GM23338 (cell line): ENCODE measurements around the gene TFIP11. TPM values are rescaled to one million over a fixed set of nuclear protein-coding genes. Genes with fewer than 3 reads are reported as not detected.

Experiments used
- ATAC-seq: fragments of 200-7000 bp; cut with Tn5 transposase; 3 replicates; pipeline ENCODE4 v1.9.1; 2020
- DNase-seq: peaks from one replicate; pipeline ENCODE4 v3.0.0-alpha.2; 2015; ENCODE audit warnings: low spot score
- H2AFZ ChIP-seq: fragments of 200-600 bp; sonication (generic); 2 replicates; pipeline ENCODE4 v1.8.0; 2016; ENCODE audit warnings: antibody characterized with exemption, mild to moderate bottlenecking, moderate library complexity
- H3F3A ChIP-seq: fragments of 200-600 bp; sonication (generic); replicated peaks from 2 replicates; pipeline ENCODE4 v1.8.0; 2017; ENCODE audit warnings: antibody characterized with exemption, mixed run types, low read depth
- H3K27ac ChIP-seq: fragments of 200-600 bp; sonication (generic); 2 replicates; pipeline ENCODE4 v1.6.1; 2016; ENCODE audit warnings: low read depth
- H3K27me3 ChIP-seq: fragments of 200-600 bp; sonication (generic); 2 replicates; pipeline ENCODE4 v1.8.0; 2016; ENCODE audit warnings: mild to moderate bottlenecking, mixed run types, moderate library complexity; ENCODE audit not compliant: insufficient read depth
- H3K36me3 ChIP-seq: fragments of 200-600 bp; sonication (generic); 2 replicates; pipeline ENCODE4 v1.8.0; 2016; ENCODE audit warnings: mild to moderate bottlenecking; ENCODE audit not compliant: insufficient read depth
- H3K4me1 ChIP-seq: fragments of 200-600 bp; sonication (generic); 2 replicates; pipeline ENCODE4 v1.8.0; 2016; ENCODE audit warnings: mild to moderate bottlenecking, moderate library complexity; ENCODE audit not compliant: insufficient read depth
- H3K4me2 ChIP-seq: fragments of 200-600 bp; sonication (generic); 2 replicates; pipeline ENCODE4 v1.7.1; 2017; ENCODE audit warnings: mixed run types
- H3K4me3 ChIP-seq: fragments of 200-600 bp; sonication (generic); 2 replicates; pipeline ENCODE4 v1.6.1; 2016; ENCODE audit warnings: mixed run types
- H3K79me2 ChIP-seq: fragments of 200-600 bp; sonication (generic); replicated peaks from 2 replicates; pipeline ENCODE4 v1.8.0; 2017; ENCODE audit warnings: mild to moderate bottlenecking; ENCODE audit not compliant: insufficient read depth
- H3K9me2 ChIP-seq: fragments of 200-600 bp; sonication (generic); 2 replicates; pipeline ENCODE4 v1.8.0; 2017; ENCODE audit not compliant: insufficient read depth
- H4K20me1 ChIP-seq: fragments of 200-600 bp; sonication (generic); replicated peaks from 2 replicates; pipeline ENCODE4 v1.8.0; 2017; ENCODE audit warnings: mild to moderate bottlenecking; ENCODE audit not compliant: insufficient read depth
- H3K27ac Mint-ChIP-seq: 2 replicates; pipeline ENCODE4 v1.8.0; 2020; ENCODE audit warnings: inconsistent platforms, mild to moderate bottlenecking, moderate library complexity, mixed read lengths
- H3K27me3 Mint-ChIP-seq: 3 replicates; pipeline ENCODE4 v1.8.0; 2022; ENCODE audit warnings: low read depth, mild to moderate bottlenecking, moderate library complexity, mixed read lengths, inconsistent platforms; ENCODE audit not compliant: insufficient read depth, poor library complexity
- H3K36me3 Mint-ChIP-seq: 3 replicates; pipeline ENCODE4 v1.8.0; 2021; ENCODE audit warnings: low read depth, mild to moderate bottlenecking, inconsistent platforms, moderate library complexity, mixed read lengths
- H3K4me1 Mint-ChIP-seq: 3 replicates; pipeline ENCODE4 v1.8.0; 2020; ENCODE audit warnings: mild to moderate bottlenecking, inconsistent platforms, mixed read lengths
- H3K4me3 Mint-ChIP-seq: 3 replicates; pipeline ENCODE4 v1.8.0; 2021; ENCODE audit warnings: moderate library complexity, mild to moderate bottlenecking, inconsistent platforms, mixed read lengths
- H3K9me3 Mint-ChIP-seq: 3 replicates; pipeline ENCODE4 v1.8.0; 2020; ENCODE audit warnings: moderate library complexity, mild to moderate bottlenecking, inconsistent platforms, mixed read lengths
- CREB1 ChIP-seq: fragments of 250-450 bp; sonication (Bioruptor Pico); IDR thresholded peaks from 2 replicates; pipeline ENCODE4 v1.5.0; 2020; ENCODE audit warnings: low read depth, mild to moderate bottlenecking, moderate library complexity
- EZH2 ChIP-seq: fragments of 200-600 bp; sonication (generic); IDR thresholded peaks from one replicate; pipeline ENCODE4 v1.8.0; 2017; ENCODE audit warnings: antibody characterized with exemption, mild to moderate bottlenecking, low read depth; ENCODE audit not compliant: unreplicated experiment
- EZH2phosphoT487 ChIP-seq: fragments of 200-600 bp; sonication (generic); IDR thresholded peaks from one replicate; pipeline ENCODE4 v1.8.1; 2018; ENCODE audit warnings: antibody characterized with exemption; ENCODE audit not compliant: unreplicated experiment
- JUNB ChIP-seq: IDR thresholded peaks from one replicate; pipeline ENCODE4 v1.6.1; 2016; ENCODE audit warnings: antibody characterized with exemption; ENCODE audit not compliant: unreplicated experiment
- NANOG ChIP-seq: IDR thresholded peaks from 2 replicates; pipeline ENCODE4 v1.6.1; 2016; ENCODE audit warnings: antibody characterized with exemption, borderline replicate concordance
- POLR2AphosphoS5 ChIP-seq: IDR thresholded peaks from 2 replicates; pipeline ENCODE4 v1.6.1; 2016; ENCODE audit warnings: antibody characterized with exemption, low read depth
- STAT1 ChIP-seq: IDR thresholded peaks from one replicate; pipeline ENCODE4 v1.6.1; 2016; ENCODE audit warnings: antibody characterized with exemption; ENCODE audit not compliant: unreplicated experiment
- ZNF114 ChIP-seq: fragments of 250-450 bp; sonication (Bioruptor Pico); IDR thresholded peaks from 2 replicates; pipeline ENCODE4 v1.5.0; 2020; ENCODE audit warnings: mild to moderate bottlenecking, moderate library complexity
- polyA plus RNA-seq: library from polyadenylated mRNA; unstranded; fragments of >200 nt; fragmentation: Nextera tagmentation; extraction: Ambion mirVana; gene quantifications from 2 replicates; pipeline ENCODE4 v1.2.1, GENCODE V29; 2016
- total RNA-seq: library from RNA; depleted of rRNA; stranded (reverse); fragments of >200 nt; shearing (Covaris generic); gene quantifications from 2 replicates; pipeline ENCODE4 v1.2.3, GENCODE V29; 2014
- TF ChIP-seq, protein P1 (sequence below): IDR thresholded peaks from 2 replicates; pipeline ENCODE4 v1.6.1; 2016; ENCODE audit warnings: antibody characterized with exemption
- TF ChIP-seq, protein P2 (sequence below), 2 experiments: fragments of 200-600 bp in 1 of 2; sonication (generic) in 1 of 2; conservative IDR thresholded peaks; 2 replicates each; pipeline versions ENCODE4 v1.5.1 to v1.6.1; 2016 to 2017; ENCODE audit warnings: antibody characterized with exemption in 2 of 2, low read depth in 2 of 2, mild to moderate bottlenecking in 2 of 2, moderate library complexity in 1 of 2
- TF ChIP-seq, protein P3 (sequence below): IDR thresholded peaks from one replicate; pipeline ENCODE4 v1.6.1; 2018; ENCODE audit warnings: antibody characterized with exemption; ENCODE audit not compliant: unreplicated experiment

TFIP11 gene
- total and polyA plus RNA-seq, 2 experiments from 2014 or later = 17.1 to 26.2 TPM

DNA sequence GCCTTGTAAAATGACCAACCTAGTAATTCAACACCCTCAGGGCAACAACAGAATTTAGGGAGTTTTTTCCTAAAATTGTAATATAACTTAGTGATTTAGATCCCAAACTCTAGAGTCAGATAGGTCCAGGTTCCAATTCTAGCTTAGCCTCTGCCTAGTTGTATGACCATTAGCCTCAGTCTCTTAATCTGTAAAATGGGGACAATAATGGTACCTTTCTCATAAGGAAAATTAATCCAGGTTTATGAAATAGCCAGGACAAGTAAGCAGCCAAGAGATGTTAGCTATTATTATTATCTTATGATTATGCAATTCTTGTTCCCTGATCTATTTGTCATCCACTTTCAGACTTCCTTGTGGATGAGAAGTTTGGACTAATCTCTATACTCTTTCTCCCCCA, 4.1 kb downstream of the TFIP11 start (continued):
- TF ChIP-seq, protein P1, sequence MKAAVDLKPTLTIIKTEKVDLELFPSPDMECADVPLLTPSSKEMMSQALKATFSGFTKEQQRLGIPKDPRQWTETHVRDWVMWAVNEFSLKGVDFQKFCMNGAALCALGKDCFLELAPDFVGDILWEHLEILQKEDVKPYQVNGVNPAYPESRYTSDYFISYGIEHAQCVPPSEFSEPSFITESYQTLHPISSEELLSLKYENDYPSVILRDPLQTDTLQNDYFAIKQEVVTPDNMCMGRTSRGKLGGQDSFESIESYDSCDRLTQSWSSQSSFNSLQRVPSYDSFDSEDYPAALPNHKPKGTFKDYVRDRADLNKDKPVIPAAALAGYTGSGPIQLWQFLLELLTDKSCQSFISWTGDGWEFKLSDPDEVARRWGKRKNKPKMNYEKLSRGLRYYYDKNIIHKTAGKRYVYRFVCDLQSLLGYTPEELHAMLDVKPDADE = no peak
- TF ChIP-seq ZNF114 (CRISPR knock-in tag) (no peak), EZH2 (no peak), CREB1 (CRISPR knock-in tag) (no peak), STAT1 (no peak), EZH2phosphoT487 (no peak), POLR2AphosphoS5 (no peak), JUNB (no peak), NANOG (no peak)
- TF ChIP-seq, protein P2, sequence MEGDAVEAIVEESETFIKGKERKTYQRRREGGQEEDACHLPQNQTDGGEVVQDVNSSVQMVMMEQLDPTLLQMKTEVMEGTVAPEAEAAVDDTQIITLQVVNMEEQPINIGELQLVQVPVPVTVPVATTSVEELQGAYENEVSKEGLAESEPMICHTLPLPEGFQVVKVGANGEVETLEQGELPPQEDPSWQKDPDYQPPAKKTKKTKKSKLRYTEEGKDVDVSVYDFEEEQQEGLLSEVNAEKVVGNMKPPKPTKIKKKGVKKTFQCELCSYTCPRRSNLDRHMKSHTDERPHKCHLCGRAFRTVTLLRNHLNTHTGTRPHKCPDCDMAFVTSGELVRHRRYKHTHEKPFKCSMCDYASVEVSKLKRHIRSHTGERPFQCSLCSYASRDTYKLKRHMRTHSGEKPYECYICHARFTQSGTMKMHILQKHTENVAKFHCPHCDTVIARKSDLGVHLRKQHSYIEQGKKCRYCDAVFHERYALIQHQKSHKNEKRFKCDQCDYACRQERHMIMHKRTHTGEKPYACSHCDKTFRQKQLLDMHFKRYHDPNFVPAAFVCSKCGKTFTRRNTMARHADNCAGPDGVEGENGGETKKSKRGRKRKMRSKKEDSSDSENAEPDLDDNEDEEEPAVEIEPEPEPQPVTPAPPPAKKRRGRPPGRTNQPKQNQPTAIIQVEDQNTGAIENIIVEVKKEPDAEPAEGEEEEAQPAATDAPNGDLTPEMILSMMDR (conservative IDR thresholded peaks at IDR 0.05; ENCODE audit: low read depth in 2 of 2) = no peak

DNA sequence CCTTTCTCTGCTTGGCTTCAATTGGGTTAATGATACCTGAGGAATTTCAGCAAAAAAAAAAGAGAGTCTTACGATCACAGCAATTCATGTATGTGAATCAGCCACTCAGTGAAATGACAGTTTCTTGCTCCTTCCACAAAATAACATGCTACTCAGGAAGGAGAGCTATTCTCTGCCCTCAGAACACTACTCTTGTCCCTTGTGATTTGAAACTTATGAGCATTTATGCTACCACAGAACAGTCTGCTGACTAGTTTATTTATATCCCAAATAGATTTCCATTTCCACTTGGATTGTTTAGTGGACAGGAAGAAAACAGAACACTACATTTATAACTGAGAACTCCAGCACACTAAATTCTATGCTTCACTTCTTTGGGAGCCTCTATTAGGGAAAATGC, 8.5 kb downstream of the TFIP11 start:
- peaks cover 2% of the 10 kb centered on the region; the same call in 1 of the 2 replicates for H3F3A ChIP-seq
- peaks cover 67% of the 10 kb centered on the region for H3K36me3 ChIP-seq
- H3K4me2 ChIP-seq = no peak overlapping the region
- peak overlapping the region; percentile 76 for H3K27ac ChIP-seq
- H3K4me1 Mint-ChIP-seq = peaks cover 10% of the 10 kb centered on the region
- H3K36me3 Mint-ChIP-seq = peaks cover 83% of the 10 kb centered on the region
- H3K79me2 ChIP-seq = no peaks in the 10 kb centered on the region
- H3K4me1 ChIP-seq = no peaks in the 10 kb centered on the region; the same call in 1 of the 2 replicates
- DNase-seq (no peak), ATAC-seq (no peak)
- H3K4me3 ChIP-seq = no peak overlapping the region
- peaks cover 5% of the 10 kb centered on the region for H3K27me3 Mint-ChIP-seq
- H3K4me3 Mint-ChIP-seq = no peak overlapping the region
- no peaks in the 10 kb centered on the region for H3K9me2 ChIP-seq
- no peaks in the 10 kb centered on the region for H3K27me3 ChIP-seq
- no peak for TF ChIP-seq CREB1 (CRISPR knock-in tag)
- TF ChIP-seq, protein P2 (conservative IDR thresholded peaks at IDR 0.05; ENCODE audit: low read depth in 2 of 2) = no peak
- TF ChIP-seq, protein P1 = no peak
- no peak for TF ChIP-seq JUNB
- TF ChIP-seq, protein P3, sequence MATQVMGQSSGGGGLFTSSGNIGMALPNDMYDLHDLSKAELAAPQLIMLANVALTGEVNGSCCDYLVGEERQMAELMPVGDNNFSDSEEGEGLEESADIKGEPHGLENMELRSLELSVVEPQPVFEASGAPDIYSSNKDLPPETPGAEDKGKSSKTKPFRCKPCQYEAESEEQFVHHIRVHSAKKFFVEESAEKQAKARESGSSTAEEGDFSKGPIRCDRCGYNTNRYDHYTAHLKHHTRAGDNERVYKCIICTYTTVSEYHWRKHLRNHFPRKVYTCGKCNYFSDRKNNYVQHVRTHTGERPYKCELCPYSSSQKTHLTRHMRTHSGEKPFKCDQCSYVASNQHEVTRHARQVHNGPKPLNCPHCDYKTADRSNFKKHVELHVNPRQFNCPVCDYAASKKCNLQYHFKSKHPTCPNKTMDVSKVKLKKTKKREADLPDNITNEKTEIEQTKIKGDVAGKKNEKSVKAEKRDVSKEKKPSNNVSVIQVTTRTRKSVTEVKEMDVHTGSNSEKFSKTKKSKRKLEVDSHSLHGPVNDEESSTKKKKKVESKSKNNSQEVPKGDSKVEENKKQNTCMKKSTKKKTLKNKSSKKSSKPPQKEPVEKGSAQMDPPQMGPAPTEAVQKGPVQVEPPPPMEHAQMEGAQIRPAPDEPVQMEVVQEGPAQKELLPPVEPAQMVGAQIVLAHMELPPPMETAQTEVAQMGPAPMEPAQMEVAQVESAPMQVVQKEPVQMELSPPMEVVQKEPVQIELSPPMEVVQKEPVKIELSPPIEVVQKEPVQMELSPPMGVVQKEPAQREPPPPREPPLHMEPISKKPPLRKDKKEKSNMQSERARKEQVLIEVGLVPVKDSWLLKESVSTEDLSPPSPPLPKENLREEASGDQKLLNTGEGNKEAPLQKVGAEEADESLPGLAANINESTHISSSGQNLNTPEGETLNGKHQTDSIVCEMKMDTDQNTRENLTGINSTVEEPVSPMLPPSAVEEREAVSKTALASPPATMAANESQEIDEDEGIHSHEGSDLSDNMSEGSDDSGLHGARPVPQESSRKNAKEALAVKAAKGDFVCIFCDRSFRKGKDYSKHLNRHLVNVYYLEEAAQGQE = no peak
- TF ChIP-seq STAT1 = no peak
- TF ChIP-seq EZH2phosphoT487 = no peak
- peaks cover 6% of the 10 kb centered on the region; the same call in 1 of the 2 replicates for H4K20me1 ChIP-seq
- H3K9me3 Mint-ChIP-seq = no peaks in the 10 kb centered on the region
- H3K27ac Mint-ChIP-seq = 0 out of 2 replicates have a peak overlapping the region, but pooled peaks have one; percentile 91
- H2AFZ ChIP-seq = no peak overlapping the region
